Astrocyte of the hippocampus (primary cell): ENCODE results near the gene NKX2-3.

Experiments used
- DNase-seq: peaks from one replicate; pipeline ENCODE4 v3.0.0; 2011; ENCODE audit warnings: low read depth, low spot score

The NKX2-3 gene

DNA sequence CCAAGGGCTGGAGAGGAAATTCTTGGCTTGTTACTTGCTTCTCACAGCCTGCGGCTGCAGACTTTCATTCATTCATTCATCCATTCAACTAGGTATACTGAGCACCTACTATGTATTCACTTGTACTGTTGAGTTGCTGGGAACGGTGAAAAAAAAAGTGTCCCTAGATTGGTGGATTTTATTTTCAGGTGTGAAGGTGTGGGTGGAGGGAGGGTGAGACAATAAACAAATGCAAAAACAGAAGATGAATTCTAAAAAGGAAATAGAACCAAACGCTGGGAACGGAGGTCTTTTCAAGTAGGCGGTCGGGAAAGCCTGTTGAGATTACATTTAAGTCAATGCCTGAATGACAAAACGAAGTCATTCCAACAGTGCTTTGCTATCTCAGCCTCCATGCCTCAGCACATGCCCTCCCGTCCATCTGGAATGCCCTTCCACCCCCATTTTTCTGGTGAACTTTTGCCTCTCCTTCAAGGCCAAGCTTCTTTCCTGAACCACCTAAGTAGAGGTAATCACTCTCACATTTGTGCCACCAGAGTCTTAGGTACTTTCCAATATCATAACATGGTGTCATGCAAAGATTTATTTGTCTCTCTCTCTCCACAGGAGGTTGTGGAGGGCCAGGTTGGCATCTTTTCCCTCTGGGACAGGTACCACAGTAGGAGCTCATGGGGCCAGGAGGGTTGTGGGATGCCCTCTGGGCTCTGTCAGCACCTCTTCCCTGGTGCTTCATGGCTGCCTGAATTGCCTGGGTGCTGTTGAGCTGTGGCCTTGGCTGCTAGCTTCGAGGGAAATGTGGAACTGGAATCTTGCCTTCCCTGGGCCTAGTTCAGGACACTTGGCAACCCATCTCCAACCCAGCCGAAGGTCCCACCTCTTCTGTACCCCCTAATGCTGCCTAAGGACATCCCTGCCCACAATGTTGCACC is 5.5 kb downstream of the NKX2-3 start:
- no peak for DNase-seq

DNA sequence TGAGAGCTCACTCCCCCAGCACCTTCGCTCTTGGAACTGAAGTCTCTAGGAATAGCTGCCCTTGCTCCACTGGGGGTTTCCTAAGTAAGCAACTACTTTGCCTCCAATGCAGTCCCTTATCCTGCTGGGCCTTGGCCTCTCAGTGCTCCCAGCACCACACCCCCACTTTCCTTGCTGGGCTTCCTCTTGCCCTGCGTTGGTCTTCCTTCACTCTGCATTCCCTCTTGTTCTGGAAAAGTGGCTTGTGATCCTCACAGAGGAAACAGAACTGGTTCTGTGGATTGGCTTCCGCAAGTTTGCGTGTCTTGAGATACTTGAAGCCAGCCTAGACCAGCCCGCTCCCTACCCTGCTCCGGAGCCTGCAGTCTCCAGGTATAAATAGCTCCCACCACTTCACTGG is 6.4 kb downstream of the NKX2-3 start:
- no peak for DNase-seq

DNA sequence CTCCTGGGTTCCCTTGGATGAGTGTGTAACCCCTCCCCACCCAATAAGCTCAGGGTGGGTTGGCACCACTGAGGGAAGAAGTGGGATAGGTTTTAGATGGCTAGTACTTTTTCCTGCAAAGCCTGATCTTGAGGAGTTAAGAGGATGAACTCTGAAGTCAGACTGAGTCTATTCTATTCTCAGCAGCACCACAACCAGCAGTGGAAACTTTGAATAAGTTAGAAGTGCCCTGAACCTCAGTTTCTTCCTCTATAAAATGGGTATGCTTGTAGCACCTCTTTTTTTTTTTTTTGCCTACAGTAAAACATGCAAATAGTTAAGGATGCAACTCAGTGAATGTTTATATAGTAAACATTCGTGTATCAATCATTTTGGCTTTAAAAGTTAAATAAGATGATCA is 7.1 kb downstream of the NKX2-3 start:
- no peak for DNase-seq

DNA sequence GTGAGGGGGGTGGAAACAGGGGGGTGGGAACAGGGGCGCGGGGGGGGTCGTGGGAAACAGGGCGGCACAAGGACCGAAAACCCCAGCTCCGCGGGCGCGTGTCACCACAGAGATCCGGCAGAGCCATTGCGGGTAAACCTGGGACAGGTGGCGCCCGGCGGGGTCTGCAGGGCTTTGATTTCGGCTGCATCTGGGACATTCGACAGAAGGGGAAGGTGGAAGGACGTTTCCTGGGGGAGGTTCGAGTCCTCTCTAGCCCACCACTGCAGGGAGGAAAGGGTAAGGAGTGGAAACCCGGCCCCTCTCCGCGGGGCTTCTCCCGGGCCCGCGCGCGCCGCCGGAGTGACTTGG is 7.5 kb downstream of the NKX2-3 start:
- no peak for DNase-seq

DNA sequence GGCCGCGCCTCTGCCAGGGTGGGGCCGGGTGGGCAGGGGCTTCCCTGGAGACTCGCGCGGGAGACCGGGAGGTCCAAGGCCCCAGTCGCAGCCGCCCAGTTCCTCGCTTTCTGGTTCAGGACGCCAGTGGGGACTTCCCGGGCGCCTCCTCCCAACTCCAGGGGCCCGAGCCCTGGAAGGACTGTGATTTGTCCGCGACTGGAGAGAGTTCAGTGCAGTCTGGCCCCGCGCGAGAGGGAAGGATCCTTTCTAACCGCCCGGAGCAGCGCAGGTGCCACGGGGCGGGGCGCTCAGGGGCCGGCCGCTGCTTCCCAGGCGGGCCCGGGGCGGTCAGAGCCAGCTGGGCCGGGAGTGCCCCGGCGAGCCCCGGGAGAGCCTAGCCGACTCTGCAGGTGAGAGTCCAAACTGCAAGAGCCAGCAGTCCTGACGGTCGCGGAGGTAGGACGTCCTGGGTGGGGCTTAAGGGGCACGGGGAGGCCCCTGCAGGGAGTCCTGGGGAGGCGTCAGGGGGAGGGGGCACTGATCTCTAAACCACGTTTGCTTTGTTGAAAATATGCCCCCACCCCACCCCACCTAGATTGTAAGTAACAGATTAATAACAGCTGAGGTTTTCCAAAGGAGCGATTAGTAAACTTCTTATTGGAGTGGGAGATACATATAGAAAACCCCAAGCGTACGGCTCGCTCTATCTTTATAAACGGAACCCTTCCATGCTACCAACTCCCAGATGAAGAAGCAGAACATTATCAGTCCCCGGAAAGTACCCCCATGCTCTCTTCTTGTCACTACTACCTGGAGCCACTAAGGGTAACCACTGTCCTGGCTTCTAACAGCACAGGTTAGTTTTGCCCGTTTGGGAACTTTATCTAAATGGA is 8.2 kb downstream of the NKX2-3 start:
- no peak for DNase-seq

DNA sequence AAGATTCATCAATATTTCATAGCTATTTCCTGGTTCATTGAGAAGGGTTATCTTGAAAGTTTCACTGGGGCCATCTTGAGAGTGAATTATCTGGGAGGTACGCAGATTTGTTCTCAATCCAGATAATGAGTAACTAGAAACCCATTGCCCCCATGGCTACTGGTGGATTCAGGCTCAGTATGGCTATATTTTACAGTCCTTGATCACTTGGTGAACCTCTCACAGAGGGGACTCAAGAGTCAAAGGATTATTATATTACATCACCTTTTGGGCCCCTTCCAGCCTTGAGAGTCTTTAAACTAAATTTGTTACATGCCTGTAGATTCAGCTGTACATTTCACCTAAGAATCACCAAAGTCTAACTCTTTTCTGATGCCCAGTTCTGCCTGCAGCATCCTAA is 11.6 kb downstream of the NKX2-3 start:
- DNase-seq: no peak

DNA sequence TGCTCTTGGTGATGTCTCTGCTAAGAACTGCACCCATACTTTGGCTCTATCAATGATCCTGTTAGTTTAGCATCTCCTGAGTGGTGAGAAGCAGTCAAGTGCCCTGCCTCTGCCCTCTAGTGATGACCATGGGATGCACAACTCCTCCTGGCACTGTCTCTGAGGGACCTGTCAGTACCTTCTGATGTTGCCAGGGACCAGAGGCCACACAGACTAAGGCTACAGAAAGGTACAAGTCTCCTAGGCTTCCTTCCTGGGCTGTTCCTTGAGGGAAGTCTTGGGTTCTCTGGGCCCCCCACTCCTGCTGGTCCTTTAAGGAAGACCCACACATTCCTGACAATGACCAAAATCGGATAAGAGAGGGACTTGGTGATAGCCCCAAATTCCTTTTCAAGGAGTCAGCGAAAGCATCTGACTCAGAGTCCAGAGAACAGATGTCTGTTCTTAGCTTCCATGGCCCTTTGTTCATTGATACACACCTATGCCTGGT is 15.3 kb downstream of the NKX2-3 start:
- DNase-seq: no peak

DNA sequence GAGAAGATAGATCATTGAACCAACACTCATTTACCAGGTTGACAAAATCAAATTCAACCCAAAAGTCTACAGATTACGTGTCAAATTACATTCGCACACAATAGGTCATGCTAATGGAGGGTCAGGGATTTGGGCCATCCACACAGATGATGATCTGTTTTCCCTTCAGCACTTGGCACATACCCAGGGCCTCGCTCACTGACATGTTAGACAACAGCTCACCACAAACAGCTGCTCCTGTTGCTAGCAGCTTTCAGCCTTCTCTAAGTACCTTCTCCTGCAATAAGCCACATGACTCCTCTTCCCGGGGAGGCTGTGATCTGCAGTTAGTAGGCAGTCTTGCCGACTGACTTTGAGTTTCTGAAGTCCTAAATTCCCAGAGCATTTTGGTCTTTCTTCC is 18.4 kb downstream of the NKX2-3 start:
- peak; percentile 28 for DNase-seq

DNA sequence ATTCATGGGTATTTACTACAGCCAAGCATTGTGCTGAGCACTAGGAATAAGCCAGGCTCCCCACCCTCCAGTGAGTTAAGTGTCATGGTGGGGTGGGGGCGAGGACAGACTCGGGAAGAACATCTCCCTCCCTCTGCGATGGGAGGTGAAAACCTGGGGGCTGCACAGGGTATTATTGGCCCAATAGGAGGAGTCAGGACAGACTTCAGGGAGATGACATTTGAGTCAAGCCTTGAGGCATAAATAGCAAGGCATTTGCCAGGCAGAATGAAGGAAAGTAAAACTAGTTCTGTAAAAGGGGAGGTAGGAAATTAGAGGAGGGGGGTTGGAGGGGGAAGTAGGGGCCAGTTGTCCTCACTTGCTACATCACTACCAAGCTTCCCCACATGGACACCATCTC is 18.9 kb downstream of the NKX2-3 start:
- DNase-seq: no peak

DNA sequence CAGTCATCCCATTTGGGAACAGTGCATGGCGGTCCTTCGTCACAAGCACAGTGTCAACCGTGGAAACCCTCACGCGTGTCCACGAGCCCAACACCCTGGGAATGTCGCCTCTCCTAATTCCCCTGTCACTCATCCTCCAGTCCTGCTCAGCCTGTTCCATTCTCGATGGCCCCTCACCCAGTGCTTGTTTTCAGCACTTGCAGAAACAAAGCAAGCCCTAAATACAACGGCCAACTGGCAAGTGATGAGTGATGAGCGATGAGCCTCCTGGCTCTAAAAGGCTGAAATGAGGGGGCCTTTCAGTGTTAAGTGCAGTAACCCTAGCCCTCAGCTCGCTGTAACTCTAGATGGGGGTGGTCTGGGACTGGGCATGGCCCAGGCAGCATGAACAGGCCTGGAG is 22.6 kb downstream of the NKX2-3 start:
- no peak for DNase-seq

DNA sequence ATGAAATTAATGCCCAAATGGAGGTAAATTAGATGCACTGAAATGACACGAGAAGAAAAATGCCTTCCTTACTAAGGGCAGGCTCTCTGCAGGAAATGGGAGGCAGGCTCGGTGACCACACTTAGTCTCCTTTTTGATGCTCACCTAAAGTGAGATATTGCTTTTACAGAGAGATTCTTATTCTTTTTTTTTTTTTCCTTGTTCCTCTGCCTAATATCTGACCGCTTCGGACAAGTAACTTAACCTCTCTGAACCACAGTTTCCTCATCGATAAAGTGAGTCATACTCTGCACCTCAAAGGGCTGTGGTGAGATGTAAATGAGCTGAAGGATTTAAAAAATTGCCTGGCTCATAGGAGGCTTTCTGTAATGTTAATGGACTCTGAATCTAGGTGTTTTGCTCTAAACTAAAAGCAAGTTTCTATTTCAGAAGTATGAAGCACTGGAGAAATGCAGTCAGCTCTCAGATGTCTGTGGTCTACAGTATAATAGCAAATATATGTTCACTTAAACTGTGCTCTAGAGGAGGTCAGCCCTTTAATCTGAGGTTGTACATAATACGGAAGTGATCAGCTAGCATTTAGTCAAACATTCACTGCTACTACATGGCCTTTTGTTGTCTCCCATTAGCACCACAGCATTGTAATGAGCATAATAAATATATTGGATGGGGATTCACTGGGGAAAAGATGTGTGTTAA is 23.2 kb downstream of the NKX2-3 start:
- DNase-seq: no peak

DNA sequence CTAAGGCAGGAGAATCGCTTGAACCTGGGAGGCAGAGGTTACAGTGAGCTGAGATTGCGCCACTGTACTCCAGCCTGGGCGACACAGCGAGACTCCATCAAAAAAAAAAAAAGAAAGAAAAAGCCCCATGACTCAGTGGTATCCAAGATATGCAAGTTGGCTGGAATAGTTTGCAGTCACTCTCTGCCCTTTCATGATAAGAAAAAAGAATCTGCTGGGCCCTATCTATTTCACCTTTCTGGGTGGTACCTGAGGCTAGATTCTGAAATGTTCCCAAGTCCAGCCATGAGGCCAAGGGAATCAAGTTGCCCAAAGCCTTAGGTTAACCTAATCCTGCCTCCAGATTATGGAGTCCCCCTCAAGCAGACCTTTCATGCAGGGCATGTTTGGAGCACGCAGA is 24.3 kb downstream of the NKX2-3 start:
- no peak for DNase-seq

DNA sequence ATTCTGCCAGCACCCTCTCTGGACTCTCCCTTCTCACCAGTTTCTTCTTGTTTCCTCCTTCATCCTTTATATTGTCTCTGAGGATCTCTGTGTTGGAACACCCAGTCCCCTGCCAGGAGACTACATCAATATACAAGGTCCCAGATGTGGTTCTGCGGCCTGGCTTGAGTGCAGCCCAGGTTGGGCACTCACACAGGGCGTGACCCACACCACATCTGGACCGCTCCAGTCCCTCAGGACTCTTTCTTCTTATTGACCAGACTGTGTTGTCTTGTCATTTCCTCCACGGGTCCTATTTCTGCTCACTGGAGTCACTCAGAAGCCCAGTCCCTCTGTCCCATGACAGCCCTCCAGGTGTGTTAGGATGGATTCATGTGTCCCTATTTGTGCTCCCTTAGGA is 26.0 kb downstream of the NKX2-3 start:
- DNase-seq: no peak

DNA sequence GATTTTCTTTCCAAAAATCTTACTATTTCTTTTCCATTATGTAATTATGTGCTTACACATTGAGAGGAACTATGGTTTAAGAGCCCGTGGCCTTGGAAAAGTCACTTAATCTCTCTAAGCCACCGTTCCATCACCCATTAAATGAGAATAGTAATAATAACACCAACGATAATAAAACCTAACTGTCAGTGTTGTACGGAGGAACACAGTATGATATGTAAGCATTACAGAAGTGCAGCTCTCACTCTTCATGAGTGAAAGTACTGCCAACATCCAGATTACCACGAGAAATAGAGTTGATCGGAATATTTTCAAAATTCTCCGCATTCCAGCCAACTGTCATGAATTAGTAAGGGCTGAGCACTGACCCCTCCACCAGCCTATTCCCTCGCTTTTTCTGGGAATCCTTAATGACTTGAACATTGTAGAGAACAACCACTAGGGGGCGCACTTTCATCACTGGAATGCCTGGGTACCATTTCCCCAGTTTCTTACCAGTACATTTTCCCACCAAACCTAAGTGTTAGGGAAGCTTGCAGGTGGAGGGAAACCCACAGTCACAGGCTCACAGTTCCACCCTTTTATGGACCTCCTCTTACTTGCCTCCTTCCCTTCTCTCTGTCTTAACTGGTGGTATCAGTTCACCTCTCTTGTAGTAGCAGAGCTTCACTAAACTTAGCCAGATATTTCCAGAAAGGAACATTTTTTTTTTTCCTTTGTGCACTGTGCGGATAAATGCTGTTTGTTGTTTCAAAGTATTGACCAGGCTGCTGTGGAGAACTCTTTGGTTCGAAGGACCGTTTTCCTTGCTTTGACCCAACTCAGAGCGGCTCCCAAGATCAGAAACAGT is 27.8 kb downstream of the NKX2-3 start:
- peak; percentile 37 for DNase-seq

DNA sequence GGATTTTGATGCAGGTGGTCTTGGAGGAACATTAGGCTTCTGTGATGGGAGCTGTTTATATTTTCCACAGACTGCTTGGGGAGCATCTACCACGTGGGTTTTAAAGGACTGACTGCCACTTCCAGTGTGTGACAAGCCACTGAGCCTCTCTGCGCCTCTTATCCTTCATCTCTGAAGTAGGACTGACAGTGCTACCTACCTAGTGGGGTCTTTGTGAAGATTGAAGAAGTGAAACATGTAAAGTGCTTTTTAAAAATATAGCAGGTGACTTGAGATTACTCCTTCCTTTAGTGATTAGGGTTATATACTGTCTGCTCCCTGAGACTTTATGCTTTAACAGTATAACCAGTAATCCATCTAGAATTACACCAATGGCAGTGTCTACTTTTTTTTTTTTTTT is 29.9 kb downstream of the NKX2-3 start:
- no peak for DNase-seq

DNA sequence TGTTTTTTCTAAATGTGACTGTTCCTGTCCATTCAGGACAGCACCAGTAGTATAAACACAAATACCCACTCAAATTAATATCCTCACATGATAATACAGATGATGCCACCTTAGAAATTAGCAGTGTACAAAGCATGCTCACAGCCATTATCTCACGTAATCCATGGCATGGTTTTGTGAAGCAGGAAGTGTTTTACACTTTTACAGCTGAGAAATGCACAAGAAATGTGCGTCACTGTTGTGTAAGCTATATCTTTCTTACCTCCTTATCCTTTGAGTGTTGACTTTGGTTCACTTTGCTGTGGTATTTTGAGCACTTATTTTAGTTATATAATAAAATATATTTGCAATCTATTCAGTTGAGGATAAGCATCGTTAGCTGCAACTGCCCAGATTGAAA is 31.6 kb downstream of the NKX2-3 start:
- DNase-seq: no peak

DNA sequence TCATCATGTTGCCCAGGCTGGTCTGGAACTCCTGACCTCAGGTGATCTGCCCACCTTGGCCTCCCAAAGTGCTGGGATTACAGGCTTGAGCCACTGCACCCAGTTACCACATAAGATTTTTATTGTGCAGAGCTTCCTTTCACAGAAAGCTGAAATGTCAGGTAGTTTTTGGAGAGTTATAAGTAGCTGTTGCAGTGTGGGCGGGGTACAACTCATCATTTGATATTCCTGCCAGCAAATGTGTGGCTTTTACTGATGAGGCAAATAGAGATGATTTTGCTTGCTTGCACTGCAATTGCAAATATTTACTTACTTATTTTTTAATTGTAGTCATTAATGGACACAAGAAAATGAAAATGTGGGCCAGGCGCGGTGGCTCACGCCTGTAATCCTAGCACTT is 32.4 kb downstream of the NKX2-3 start:
- no peak for DNase-seq

DNA sequence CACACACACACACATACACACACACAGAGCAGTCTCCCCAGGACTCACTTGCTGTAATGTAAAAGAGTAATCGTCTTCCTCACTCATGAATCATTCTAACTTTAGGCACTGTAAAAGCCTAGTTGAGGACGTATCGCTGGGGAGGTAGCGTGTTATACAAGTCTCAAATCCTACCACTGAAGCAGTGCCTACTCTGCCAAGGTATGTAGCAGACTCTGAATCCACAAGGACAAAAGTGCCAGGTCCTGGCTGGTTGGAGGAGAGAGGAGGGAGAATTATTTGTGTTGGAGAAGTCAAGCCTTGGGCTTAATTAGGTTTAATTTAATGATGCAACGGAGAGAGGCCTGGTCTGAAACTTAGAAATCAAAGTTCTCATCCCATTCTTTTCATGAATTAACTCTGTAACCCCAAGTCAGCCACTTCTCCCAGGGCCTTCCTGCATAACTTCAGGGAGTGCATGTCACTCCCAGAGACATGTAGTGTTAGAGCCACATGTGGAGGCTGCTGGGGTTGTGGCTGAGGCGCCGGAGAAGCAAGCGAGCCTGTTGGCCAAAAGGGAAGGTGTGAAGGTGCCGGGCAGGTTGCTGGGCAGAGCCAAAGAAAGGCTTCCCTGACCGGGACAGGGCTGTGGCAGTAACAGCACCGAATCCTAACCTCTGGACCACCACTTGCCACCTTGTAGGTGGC is 36.7 kb downstream of the NKX2-3 start:
- DNase-seq: no peak

DNA sequence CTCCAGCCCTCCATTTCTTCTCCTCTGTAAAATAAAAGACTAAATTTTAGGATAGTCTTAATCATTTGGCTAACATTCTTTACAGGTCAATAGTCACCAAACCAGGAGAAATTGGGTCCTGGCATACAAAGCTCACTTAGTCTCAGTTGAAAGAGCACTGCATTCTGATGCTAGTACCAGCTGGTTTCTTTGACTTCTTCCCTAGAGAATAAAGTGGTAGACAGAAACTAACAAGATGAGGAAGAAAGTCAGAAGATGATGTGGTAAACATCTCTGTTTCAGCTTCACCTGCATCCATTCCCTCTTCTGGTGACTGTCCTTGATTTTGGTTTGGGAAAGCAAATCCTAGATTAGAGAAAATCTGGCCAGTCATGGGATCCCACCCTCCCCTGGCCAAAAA is 37.2 kb downstream of the NKX2-3 start:
- no peak for DNase-seq

DNA sequence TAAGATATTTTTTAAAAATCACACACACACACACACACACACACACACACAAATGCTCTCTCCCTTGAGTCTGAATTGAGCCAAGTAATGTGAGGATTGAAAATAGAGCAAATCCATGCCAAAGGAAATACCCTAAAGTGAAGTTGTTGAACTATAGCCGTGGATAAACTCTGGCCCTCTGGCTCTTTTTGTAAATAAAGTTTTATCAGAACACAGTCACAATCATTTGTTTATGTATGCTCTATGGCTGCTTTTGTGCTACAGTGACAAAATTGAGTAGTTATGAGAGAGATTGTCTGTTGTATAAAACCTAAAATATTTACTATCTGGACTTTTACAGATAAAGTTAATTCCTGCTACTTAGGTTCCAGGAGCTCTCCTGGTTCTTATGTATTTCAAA is 39.1 kb downstream of the NKX2-3 start:
- no peak for DNase-seq

DNA sequence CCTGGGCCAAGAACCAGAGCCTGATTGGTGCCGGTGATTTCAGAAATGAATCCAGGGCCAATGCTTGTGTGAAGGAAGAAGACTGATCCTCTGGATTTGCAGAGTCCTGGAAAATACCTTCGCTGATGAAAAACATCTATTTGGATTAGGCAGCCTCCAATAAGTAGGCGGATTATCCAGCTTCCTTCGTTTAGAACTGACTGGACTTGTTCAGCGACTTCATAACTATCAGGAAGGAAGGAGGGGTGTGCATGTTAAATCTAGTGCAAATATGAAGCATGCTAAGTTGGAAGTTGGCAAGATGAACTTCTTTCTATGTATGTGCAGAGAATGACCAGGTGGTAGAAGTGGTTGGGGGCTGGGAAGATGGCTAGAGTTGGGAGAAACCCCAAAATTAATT is 41.0 kb downstream of the NKX2-3 start:
- no peak for DNase-seq
